Gastroesophageal sphincter (tissue), 3 donors: ENCODE measurements around the gene PSMD7.

Experiments
- CTCF ChIP-seq, 4 experiments: fragments of 200-600 bp in 2 of 4; fragments of 450-650 bp in 2 of 4; sonication (generic) in 1 of 4; IDR thresholded peaks; one replicate each; pipeline ENCODE4 v1.5.1; 2017 to 2019; ENCODE audit warnings: antibody characterized with exemption in 4 of 4, mild to moderate bottlenecking in 2 of 4, moderate library complexity in 2 of 4
- EP300 ChIP-seq: sonication (generic); formaldehyde crosslinking; IDR thresholded peaks from one replicate; pipeline ENCODE4 v1.6.1; 2017; ENCODE audit warnings: antibody characterized with exemption, mild to moderate bottlenecking
- POLR2A ChIP-seq, 2 donors: fragments of 450-650 bp; IDR thresholded peaks; one replicate each; pipeline ENCODE4 v1.6.1; 2017; ENCODE audit warnings: antibody characterized with exemption in 2 of 2, mild to moderate bottlenecking in 2 of 2, moderate library complexity in 1 of 2
- POLR2AphosphoS5 ChIP-seq: sonication (generic); formaldehyde crosslinking; IDR thresholded peaks from one replicate; pipeline ENCODE4 v1.6.1; 2017; ENCODE audit warnings: antibody characterized with exemption

- TF ChIP-seq CTCF (IDR thresholded peaks at IDR 0.05): no peak
- TF ChIP-seq POLR2AphosphoS5: no peak
- no peak for TF ChIP-seq EP300
- no peak for TF ChIP-seq POLR2A (IDR thresholded peaks at IDR 0.05)
Measured at GRCh38 chr16:74305978-74306784, 9.6 kb downstream of the PSMD7 start.
